HG03469 (cell line): ENCODE measurements around the gene MRPL20.
"Not testable (repeated sequence)": the region's sequence is repeated elsewhere in the genome, so short reads cannot be mapped to it uniquely, and the experiment has no call there.

Experiments
- ATAC-seq: cut with Tn5 transposase; IDR thresholded peaks from one replicate; pipeline ENCODE4 v1.9.1; 2021; ENCODE audit warnings: mild to moderate bottlenecking, moderate library complexity, moderate number of reproducible peaks; ENCODE audit not compliant: unreplicated experiment

Gene MRPL20

GRCh38 chr1:1427106-1427819 lies 20.2 kb upstream of the MRPL20 start:
- no peak for ATAC-seq

GRCh38 chr1:1426496-1427105 lies 19.5 kb upstream of the MRPL20 start:
- ATAC-seq, result no peak

- no peak for ATAC-seq
These were observed 18.8 kb upstream of the MRPL20 start for GRCh38 chr1:1425753-1426495.

GRCh38 chr1:1425426-1425752 lies 18.3 kb upstream of the MRPL20 start:
- ATAC-seq, result no peak

- ATAC-seq, result no peak
These were observed 17.6 kb upstream of the MRPL20 start for GRCh38 chr1:1424707-1425106.

GRCh38 chr1:1423245-1423597 lies 16.1 kb upstream of the MRPL20 start:
- no peak for ATAC-seq

- no peak for ATAC-seq
These were observed 15.6 kb upstream of the MRPL20 start for GRCh38 chr1:1422465-1423244.

GRCh38 chr1:1421907-1422464 lies 14.9 kb upstream of the MRPL20 start:
- no peak for ATAC-seq

- no peak for ATAC-seq
These were observed 14.2 kb upstream of the MRPL20 start, which contains the start of gene ANKRD65 for GRCh38 chr1:1421147-1421906. TSS of gene ANKRD65 (minus strand) at chr1:1421276. CDS start at chr1:1421005, 271 bp downstream.

- no peak for ATAC-seq
These were observed 13.6 kb upstream of the MRPL20 start for GRCh38 chr1:1420654-1421141.

GRCh38 chr1:1419813-1420653 lies 12.9 kb upstream of the MRPL20 start:
- ATAC-seq, result no peak

- ATAC-seq, result no peak
These were observed 12.3 kb upstream of the MRPL20 start for GRCh38 chr1:1419363-1419812.

GRCh38 chr1:1418464-1419362 lies 11.6 kb upstream of the MRPL20 start:
- no peak for ATAC-seq

- not testable (repeated sequence) for ATAC-seq
These were observed 10.9 kb upstream of the MRPL20 start for GRCh38 chr1:1417825-1418463.

- not testable (repeated sequence) for ATAC-seq
These were observed 10.3 kb upstream of the MRPL20 start for GRCh38 chr1:1417396-1417795.

GRCh38 chr1:1415751-1416150 lies 8.7 kb upstream of the MRPL20 start:
- ATAC-seq, result no peak

GRCh38 chr1:1412311-1412902 lies 5.3 kb upstream of the MRPL20 start:
- ATAC-seq, result not testable (repeated sequence)
